Small intestine (tissue), 7 donors: ENCODE measurements around the gene DACH1. TPM values are rescaled to one million over a fixed set of nuclear protein-coding genes. Genes with fewer than 3 reads are reported as not detected.

Experiments used
- DNase-seq, 2 donors: peaks; one replicate each; pipeline versions ENCODE4 v3.0.0 to v3.0.0-alpha.2; 2013
- FAIRE-seq: peaks from 2 replicates; lab custom pipeline; 2012; peaks lifted over from hg19 to GRCh38; lab: Jason Lieb, UNC
- H3K27ac ChIP-seq, 3 donors: one replicate each; pipeline ENCODE4 v1.5.1; 2013; ENCODE audit warnings: low read length in 2 of 3, mild to moderate bottlenecking in 2 of 3, control low read depth in 1 of 3, inconsistent platforms in 1 of 3, low read depth in 1 of 3, moderate library complexity in 1 of 3
- H3K27me3 ChIP-seq, 3 donors: one replicate each; pipeline ENCODE4 v1.6.1; 2013; ENCODE audit warnings: low read length in 3 of 3, inconsistent platforms in 1 of 3; ENCODE audit not compliant: control insufficient read depth in 3 of 3, insufficient read depth in 3 of 3
- H3K36me3 ChIP-seq, 3 donors: one replicate each; pipeline ENCODE4 v1.6.1; 2013; ENCODE audit warnings: low read length in 3 of 3, inconsistent platforms in 1 of 3, low read depth in 1 of 3, mild to moderate bottlenecking in 1 of 3, moderate library complexity in 1 of 3; ENCODE audit not compliant: control insufficient read depth in 3 of 3, insufficient read depth in 2 of 3
- H3K4me1 ChIP-seq, 3 donors: one replicate each; pipeline ENCODE4 v1.6.1; 2013; ENCODE audit warnings: low read length in 2 of 3, inconsistent platforms in 1 of 3, low read depth in 1 of 3, mild to moderate bottlenecking in 1 of 3, moderate library complexity in 1 of 3; ENCODE audit not compliant: control insufficient read depth in 3 of 3, insufficient read depth in 2 of 3
- H3K4me3 ChIP-seq, 3 donors: one replicate each; pipeline ENCODE4 v1.5.1; 2013; ENCODE audit warnings: low read length in 3 of 3, control low read depth in 1 of 3, inconsistent platforms in 1 of 3, low read depth in 1 of 3, mild to moderate bottlenecking in 1 of 3, moderate library complexity in 1 of 3
- H3K9me3 ChIP-seq, 2 donors: one replicate each; pipeline ENCODE4 v1.6.1; 2013; ENCODE audit warnings: low read depth in 1 of 2, low read length in 1 of 2; ENCODE audit not compliant: control insufficient read depth in 2 of 2, insufficient read depth in 1 of 2
- WGBS, 3 donors: extraction: QIAGEN DNeasy Blood & Tissue Kit; methylation state at CpG; one replicate each; pipeline ENCODE4 v1.1.7; 2013; 5-methylcytosine and 5-hydroxymethylcytosine counted together
- polyA plus RNA-seq, 4 donors: library from polyadenylated mRNA; stranded (reverse) in 3 of 4; unstranded in 1 of 4; fragments of 200-250 nt in 3 of 4; fragments of 120-200 nt in 1 of 4; gene quantifications; one replicate each; pipeline versions ENCODE4 v1.2.1 to v1.2.3, GENCODE V29; 2013
- donor health status: healthy with polysubstance abuse.
- donor health status: control.
- donor health status: control.
- donor health status: Bipolar disorder and iron deficiency.
- donor health status: healthy.

The DACH1 gene
- polyA plus RNA-seq, 4 donors = 1.8 to 30.2 (median 4.3) TPM

DNA sequence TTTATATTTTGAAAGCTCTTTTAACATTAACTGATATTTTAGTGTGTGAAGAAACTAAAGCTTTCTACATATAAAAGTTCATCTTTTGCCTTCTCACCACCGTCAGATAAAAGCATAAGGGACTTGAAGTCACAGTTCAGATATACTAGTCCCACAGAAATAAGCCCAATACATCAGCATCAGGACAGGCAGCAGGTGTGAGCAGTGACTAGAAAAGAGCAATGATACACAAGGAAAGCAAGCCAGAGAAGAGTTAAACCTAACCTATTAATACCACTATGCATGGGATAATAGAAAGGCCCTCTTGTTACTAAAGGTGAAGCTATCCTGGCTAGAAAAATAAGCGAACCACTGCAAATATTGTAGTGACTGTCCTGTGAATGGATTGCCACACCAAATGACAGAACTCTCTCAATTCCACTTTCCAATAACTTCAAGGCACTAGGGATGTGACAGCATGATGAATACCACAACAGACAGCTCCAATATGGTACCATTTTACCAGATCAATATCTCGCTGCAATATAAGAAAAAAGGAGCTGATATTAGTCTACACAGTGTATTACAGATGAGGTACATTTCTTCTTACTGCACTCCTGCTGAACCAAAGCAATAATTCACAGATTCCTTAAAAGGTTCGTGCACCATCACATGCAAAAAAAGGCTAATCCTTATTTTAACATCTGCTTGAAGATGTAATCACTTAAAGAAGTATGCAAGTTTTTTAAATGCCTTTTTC is 114.1 kb downstream of the DACH1 start:
- WGBS, 3 donors = 78 to 84% (median 82%) methylated on average over 4 of the region's 4 CpGs
- Histone ChIP-seq H3K4me1 (peaks cover 0 to 5% (median 4%) of the 10 kb centered on the region in 3 donors), H3K27me3 (no peaks in the 10 kb centered on the region), H3K9me3 (no peaks in the 10 kb centered on the region), H3K27ac (no peak overlapping the region), H3K4me3 (no peak overlapping the region), H3K36me3 (no peaks in the 10 kb centered on the region)
- DNase-seq (no peak), FAIRE-seq (no peak)

GRCh38 chr13:71751073-71751472 is 115.9 kb downstream of the DACH1 start:
- Histone ChIP-seq H3K36me3 (peaks cover 0 to 4% (median 0%) of the 10 kb centered on the region in 3 donors), H3K27me3 (no peaks in the 10 kb centered on the region), H3K4me1 (peaks cover 0 to 5% (median 4%) of the 10 kb centered on the region in 3 donors), H3K4me3 (no peak overlapping the region), H3K9me3 (no peaks in the 10 kb centered on the region), H3K27ac (no peak overlapping the region)
- DNase-seq (no peak), FAIRE-seq (no peak)
- 14 to 42% (median 42%) methylated on average over 1 of the region's 1 CpG for WGBS, 3 donors

GRCh38 chr13:71730267-71730666 is 136.7 kb downstream of the DACH1 start:
- Histone ChIP-seq H3K27me3 (no peaks in the 10 kb centered on the region), H3K36me3 (no peaks in the 10 kb centered on the region), H3K27ac (no peak overlapping the region), H3K4me3 (no peak overlapping the region), H3K9me3 (peaks cover 0 to 6% of the 10 kb centered on the region in 2 donors), H3K4me1 (no peaks in the 10 kb centered on the region)
- WGBS, 3 donors = 90 to 100% (median 99%) methylated on average over 1 of the region's 1 CpG
- FAIRE-seq = no peak
- DNase-seq = no peak

- Histone ChIP-seq H3K36me3 (no peaks in the 10 kb centered on the region), H3K27me3 (no peaks in the 10 kb centered on the region), H3K27ac (no peak overlapping the region), H3K4me1 (no peaks in the 10 kb centered on the region), H3K9me3 (peaks cover 0 to 6% of the 10 kb centered on the region in 2 donors), H3K4me3 (no peak overlapping the region)
- DNase-seq = no peak
- FAIRE-seq = no peak
- WGBS, 3 donors = 63 to 78% (median 71%) methylated on average over 2 of the region's 2 CpGs
Observed at GRCh38 chr13:71729441-71729840, 137.6 kb downstream of the DACH1 start.

DNA sequence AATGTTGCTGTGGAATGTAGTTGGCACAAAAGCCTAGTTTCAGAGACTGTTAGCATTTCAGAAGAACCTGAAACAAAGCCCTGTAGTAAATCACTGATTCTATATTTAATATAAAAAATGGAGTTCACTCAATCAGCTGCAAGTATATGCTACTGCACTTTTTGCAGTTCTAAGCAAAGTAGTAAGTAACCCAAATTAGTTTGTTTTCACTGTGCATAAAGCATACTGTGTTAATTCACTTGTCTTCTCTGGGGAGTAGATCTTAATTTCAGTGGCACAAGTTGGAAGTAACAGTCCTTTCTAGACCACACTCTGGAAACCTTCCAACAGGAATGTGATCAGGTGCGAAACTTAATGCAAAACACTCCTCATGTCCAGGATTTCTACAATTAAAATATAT is 139.3 kb downstream of the DACH1 start:
- Histone ChIP-seq H3K9me3 (no peaks in the 10 kb centered on the region), H3K4me3 (no peak overlapping the region), H3K36me3 (no peaks in the 10 kb centered on the region), H3K27me3 (no peaks in the 10 kb centered on the region), H3K4me1 (peaks cover 0 to 1% (median 0%) of the 10 kb centered on the region in 3 donors), H3K27ac (no peak overlapping the region)
- WGBS, 3 donors = 83 to 91% (median 89%) methylated on average over 1 of the region's 1 CpG
- no peak for DNase-seq
- no peak for FAIRE-seq

GRCh38 chr13:71727042-71727441 is 140.0 kb downstream of the DACH1 start:
- no peak overlapping the region for H3K27ac ChIP-seq
- no peaks in the 10 kb centered on the region for H3K9me3 ChIP-seq
- FAIRE-seq (no peak), DNase-seq (no peak)
- no peak overlapping the region for H3K4me3 ChIP-seq
- peaks cover 0 to 3% (median 0%) of the 10 kb centered on the region in 3 donors for H3K4me1 ChIP-seq
- 92 to 96% (median 95%) methylated on average over 2 of the region's 2 CpGs for WGBS, 3 donors
- no peaks in the 10 kb centered on the region for H3K36me3 ChIP-seq
- H3K27me3 ChIP-seq = no peaks in the 10 kb centered on the region

DNA sequence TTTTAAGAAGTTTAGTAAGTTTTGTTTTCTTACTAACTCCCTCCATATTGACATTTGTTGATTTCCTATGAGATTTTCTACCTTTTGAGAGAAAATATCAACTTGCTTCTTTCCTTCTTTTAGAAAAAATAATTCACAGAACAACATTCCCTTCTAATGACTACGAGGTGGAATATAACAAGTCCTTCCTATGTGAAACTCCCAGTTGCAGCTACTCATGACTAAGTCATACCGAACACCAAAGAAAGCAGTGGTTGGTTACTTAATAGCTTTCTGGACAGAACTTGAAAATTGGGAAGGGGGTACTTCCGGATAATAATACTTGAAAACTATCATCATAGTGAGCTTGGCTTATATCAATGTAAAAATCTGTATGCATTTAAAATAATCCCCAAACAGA is 144.8 kb downstream of the DACH1 start:
- Histone ChIP-seq H3K27ac (no peak overlapping the region), H3K4me3 (no peak overlapping the region), H3K27me3 (no peaks in the 10 kb centered on the region), H3K4me1 (peaks cover 0 to 3% (median 0%) of the 10 kb centered on the region in 3 donors), H3K9me3 (no peaks in the 10 kb centered on the region), H3K36me3 (no peaks in the 10 kb centered on the region)
- whole genome bisulfite sequencing, 3 donors = 89 to 93% (median 89%) methylated on average over 3 of the region's 3 CpGs
- DNase-seq (no peak), FAIRE-seq (no peak)

- Histone ChIP-seq H3K27ac (no peak overlapping the region), H3K36me3 (no peaks in the 10 kb centered on the region), H3K4me1 (peaks cover 0 to 3% (median 0%) of the 10 kb centered on the region in 3 donors), H3K4me3 (no peak overlapping the region), H3K9me3 (no peaks in the 10 kb centered on the region), H3K27me3 (no peaks in the 10 kb centered on the region)
- FAIRE-seq = no peak
- 88 to 97% (median 93%) methylated on average over 1 of the region's 1 CpG for WGBS, 3 donors
- DNase-seq = no peak
Observed at GRCh38 chr13:71721104-71721503, 145.9 kb downstream of the DACH1 start.
